PFSK-1 (cell line): ENCODE results near the gene CNOT10.

Experiments used
- POLR2AphosphoS5 ChIP-seq: IDR thresholded peaks from 2 replicates; pipeline ENCODE4 v1.6.1; 2012; ENCODE audit warnings: low read depth, mild to moderate bottlenecking, control low read depth, low read length, moderate library complexity
- REST ChIP-seq, 2 experiments: IDR thresholded peaks; 2 replicates each; pipeline versions ENCODE4 v1.6.1 to v1.8.0; 2011 to 2012; ENCODE audit warnings: low read depth in 2 of 2, low read length in 2 of 2, control low read depth in 1 of 2, inconsistent platforms in 1 of 2, mild to moderate bottlenecking in 1 of 2, moderate library complexity in 1 of 2; ENCODE audit not compliant: insufficient read depth in 1 of 2
- SIN3A ChIP-seq: IDR thresholded peaks from 2 replicates; pipeline ENCODE4 v1.6.1; 2012; ENCODE audit warnings: mild to moderate bottlenecking, low read length, moderate library complexity, borderline replicate concordance; ENCODE audit not compliant: insufficient read depth
- TAF1 ChIP-seq: IDR thresholded peaks from 2 replicates; pipeline ENCODE4 v1.6.1; 2012; ENCODE audit warnings: low read length, control low read depth, borderline replicate concordance; ENCODE audit not compliant: insufficient read depth

DNA sequence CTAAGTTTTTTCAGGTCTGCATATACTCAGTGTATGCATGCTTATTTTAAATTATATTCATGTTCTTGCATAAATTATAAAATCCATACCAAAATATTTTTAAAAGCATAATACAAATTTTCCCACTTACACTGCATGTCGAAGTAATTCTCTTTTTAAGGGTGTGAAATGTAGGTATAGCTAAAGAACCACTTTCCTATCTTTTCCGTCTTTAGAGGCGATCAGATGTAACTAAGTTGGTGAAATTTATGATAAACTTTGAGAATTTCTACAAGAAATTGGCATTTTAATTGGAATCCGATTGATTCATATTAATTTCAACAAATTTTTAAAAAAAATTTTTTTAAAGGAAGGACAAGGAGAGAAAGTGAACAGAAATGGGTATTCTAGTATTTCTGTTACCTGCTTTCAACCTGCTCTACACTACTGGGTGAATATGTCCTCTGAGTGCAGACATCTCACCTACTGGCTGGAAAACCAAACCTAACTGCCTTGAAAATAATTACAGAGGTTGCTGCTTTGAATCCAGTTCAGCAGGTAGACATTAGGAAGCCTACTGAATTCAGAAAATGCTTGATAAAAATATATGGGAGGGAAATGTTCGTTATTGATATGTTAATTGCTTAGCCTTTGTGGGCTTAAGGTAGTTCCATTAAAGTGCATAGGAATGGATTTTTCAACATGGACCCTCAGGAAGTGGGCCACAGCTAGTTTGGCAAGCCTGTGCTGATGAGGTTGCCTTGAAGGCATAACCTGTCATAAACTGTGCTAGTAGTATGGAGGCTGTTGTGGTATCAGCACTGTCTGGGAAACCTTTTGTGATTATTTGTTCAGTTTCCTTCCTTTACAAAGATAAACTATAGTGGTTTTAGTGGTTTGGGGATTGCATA is 137.9 kb downstream of the CNOT10 start:
- TF ChIP-seq TAF1 (no peak), POLR2AphosphoS5 (no peak), SIN3A (no peak), REST (IDR thresholded peaks at IDR 0.05; ENCODE audit: insufficient read depth in 1 of 2, low read depth in 2 of 2, low read length in 2 of 2) (no peak)
